Thyroid gland (tissue), 4 donors: ENCODE measurements around the gene HOXB1.

Experiments used
- POLR2A ChIP-seq, 2 donors: fragments of 450-650 bp; IDR thresholded peaks; one replicate each; pipeline ENCODE4 v1.6.1; 2017; ENCODE audit warnings: antibody characterized with exemption in 2 of 2, mild to moderate bottlenecking in 2 of 2, moderate library complexity in 1 of 2
- TF ChIP-seq, protein P1 (sequence below), 6 experiments: fragments of 200-600 bp in 3 of 6; fragments of 450-650 bp in 3 of 6; sonication (generic) in 3 of 6; IDR thresholded peaks; one replicate each; pipeline ENCODE4 v1.5.1; 2016 to 2019; ENCODE audit warnings: antibody characterized with exemption in 6 of 6, mild to moderate bottlenecking in 2 of 6, inconsistent platforms in 1 of 6, moderate library complexity in 1 of 6

DNA sequence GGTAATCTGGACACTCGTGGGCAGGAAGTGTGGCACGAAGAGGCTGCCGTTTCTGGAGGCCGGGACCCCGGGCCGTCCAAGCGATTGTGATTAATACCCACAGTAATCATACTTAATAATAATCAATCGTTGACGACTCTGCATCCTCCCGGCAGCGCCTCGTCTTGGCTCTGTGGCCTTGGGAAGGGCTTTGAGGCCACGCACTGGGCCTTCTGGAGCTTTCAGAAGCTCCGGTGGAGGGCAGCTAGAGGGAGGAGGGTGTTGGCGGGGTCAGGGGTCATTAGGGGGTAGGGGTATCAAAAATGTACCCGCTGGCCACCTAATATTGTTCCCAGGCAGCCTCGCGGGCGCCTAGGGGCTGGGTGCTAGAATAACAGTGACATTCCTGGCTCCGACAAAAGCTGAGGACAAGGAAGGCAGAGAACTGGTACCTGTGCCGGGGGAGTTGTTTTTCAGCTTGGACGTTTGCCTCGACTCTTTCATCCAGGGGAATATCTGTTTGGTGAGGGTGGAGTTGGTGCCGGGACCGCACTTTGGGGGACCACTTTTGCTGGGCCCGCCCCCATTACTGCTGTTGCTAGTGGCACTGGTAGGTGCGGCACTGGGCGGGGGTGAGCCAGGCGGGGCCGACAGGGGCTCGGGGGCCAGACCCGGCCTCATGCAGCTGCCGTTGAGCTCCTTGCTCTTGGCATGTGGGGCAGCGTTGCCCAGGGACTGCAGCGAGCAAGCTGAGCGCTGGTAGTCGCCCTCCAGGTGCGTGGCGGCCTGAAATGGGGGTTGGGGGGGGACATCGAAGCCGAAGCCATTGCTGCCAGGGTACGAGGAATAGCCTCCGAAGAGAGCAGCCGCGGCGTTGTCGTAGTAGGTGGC, 21.0 kb upstream of the HOXB1 start:
- TF ChIP-seq, protein P1, sequence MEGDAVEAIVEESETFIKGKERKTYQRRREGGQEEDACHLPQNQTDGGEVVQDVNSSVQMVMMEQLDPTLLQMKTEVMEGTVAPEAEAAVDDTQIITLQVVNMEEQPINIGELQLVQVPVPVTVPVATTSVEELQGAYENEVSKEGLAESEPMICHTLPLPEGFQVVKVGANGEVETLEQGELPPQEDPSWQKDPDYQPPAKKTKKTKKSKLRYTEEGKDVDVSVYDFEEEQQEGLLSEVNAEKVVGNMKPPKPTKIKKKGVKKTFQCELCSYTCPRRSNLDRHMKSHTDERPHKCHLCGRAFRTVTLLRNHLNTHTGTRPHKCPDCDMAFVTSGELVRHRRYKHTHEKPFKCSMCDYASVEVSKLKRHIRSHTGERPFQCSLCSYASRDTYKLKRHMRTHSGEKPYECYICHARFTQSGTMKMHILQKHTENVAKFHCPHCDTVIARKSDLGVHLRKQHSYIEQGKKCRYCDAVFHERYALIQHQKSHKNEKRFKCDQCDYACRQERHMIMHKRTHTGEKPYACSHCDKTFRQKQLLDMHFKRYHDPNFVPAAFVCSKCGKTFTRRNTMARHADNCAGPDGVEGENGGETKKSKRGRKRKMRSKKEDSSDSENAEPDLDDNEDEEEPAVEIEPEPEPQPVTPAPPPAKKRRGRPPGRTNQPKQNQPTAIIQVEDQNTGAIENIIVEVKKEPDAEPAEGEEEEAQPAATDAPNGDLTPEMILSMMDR (IDR thresholded peaks at IDR 0.05) = no peak
- TF ChIP-seq POLR2A (IDR thresholded peaks at IDR 0.05) = no peak
